IPS DF 6.9 (cell line): ENCODE measurements around the gene RPS6KA2.
"Not testable (repeated sequence)": the region's sequence is repeated elsewhere in the genome, so short reads cannot be mapped to it uniquely, and the experiment has no call there.

Experiments used
- DNase-seq: peaks from one replicate; pipeline ENCODE4 v3.0.0-alpha.2; 2013; ENCODE audit warnings: low read depth, low spot score
- H3K27ac ChIP-seq: one replicate; pipeline ENCODE4 v1.5.1; 2013; ENCODE audit warnings: low read length, control low read depth
- H3K27me3 ChIP-seq: 2 replicates; pipeline ENCODE4 v1.6.1; 2013; ENCODE audit warnings: mild to moderate bottlenecking, low read length; ENCODE audit not compliant: control insufficient read depth, insufficient read depth
- H3K36me3 ChIP-seq: 2 replicates; pipeline ENCODE4 v1.6.1; 2013; ENCODE audit warnings: low read length; ENCODE audit not compliant: control insufficient read depth, insufficient read depth
- H3K4me1 ChIP-seq: 2 replicates; pipeline ENCODE4 v1.6.1; 2013; ENCODE audit warnings: low read length; ENCODE audit not compliant: control insufficient read depth, insufficient read depth
- H3K4me3 ChIP-seq: 2 replicates; pipeline ENCODE4 v1.5.1; 2013; ENCODE audit warnings: mild to moderate bottlenecking, low read length
- H3K9me3 ChIP-seq: 2 replicates; pipeline ENCODE4 v1.6.1; 2013; ENCODE audit warnings: low read length, inconsistent platforms; ENCODE audit not compliant: control insufficient read depth, insufficient read depth
- WGBS: extraction: QIAGEN DNeasy Blood & Tissue Kit; methylation state at CpG from one replicate; pipeline ENCODE4 v1.1.7; 2013; ENCODE audit warnings: mixed read lengths, missing lambda C conversion rate; ENCODE audit not compliant: insufficient read length, insufficient coverage; 5-methylcytosine and 5-hydroxymethylcytosine counted together

RPS6KA2 gene

GRCh38 chr6:166408936-166409755, 217.9 kb downstream of the RPS6KA2 start:
- WGBS, result no CpG with 5 or more reads among the region's 22 CpGs
- H3K4me3 ChIP-seq, result no peak overlapping the region

GRCh38 chr6:166406197-166406596, 220.9 kb downstream of the RPS6KA2 start:
- no peak for DNase-seq
- Histone ChIP-seq H3K9me3 (no peaks in the 10 kb centered on the region), H3K4me3 (no peak overlapping the region), H3K27ac (no peak overlapping the region), H3K36me3 (no peaks in the 10 kb centered on the region), H3K4me1 (no peaks in the 10 kb centered on the region), H3K27me3 (no peaks in the 10 kb centered on the region)
- WGBS, result no CpG with 5 or more reads among the region's 12 CpGs

More at GRCh38 chr6:166408936-166409755, 217.9 kb downstream of the RPS6KA2 start:
- no peaks in the 10 kb centered on the region for H3K4me1 ChIP-seq
- no peaks in the 10 kb centered on the region for H3K9me3 ChIP-seq
- DNase-seq, result no peak
- no peaks in the 10 kb centered on the region for H3K27me3 ChIP-seq
- H3K27ac ChIP-seq, result no peak overlapping the region
- no peaks in the 10 kb centered on the region; the same call in 1 of the 2 replicates for H3K36me3 ChIP-seq

- H3K27me3 ChIP-seq, result no peaks in the 10 kb centered on the region
Measured at GRCh38 chr6:166405386-166405785, 221.7 kb downstream of the RPS6KA2 start.

GRCh38 chr6:166402582-166403277, 224.3 kb downstream of the RPS6KA2 start:
- Histone ChIP-seq H3K4me1 (no peaks in the 10 kb centered on the region), H3K27me3 (no peaks in the 10 kb centered on the region), H3K27ac (no peak overlapping the region), H3K36me3 (no peaks in the 10 kb centered on the region), H3K9me3 (no peaks in the 10 kb centered on the region), H3K4me3 (no peak overlapping the region)
- WGBS, result no CpG with 5 or more reads among the region's 6 CpGs
- DNase-seq, result no peak

More at GRCh38 chr6:166405386-166405785, 221.7 kb downstream of the RPS6KA2 start:
- no CpG with 5 or more reads among the region's 7 CpGs for WGBS
- H3K27ac ChIP-seq, result no peak overlapping the region
- H3K36me3 ChIP-seq, result no peaks in the 10 kb centered on the region
- no peaks in the 10 kb centered on the region for H3K9me3 ChIP-seq
- H3K4me3 ChIP-seq, result no peak overlapping the region
- H3K4me1 ChIP-seq, result no peaks in the 10 kb centered on the region
- no peak for DNase-seq

GRCh38 chr6:166400649-166401250, 226.3 kb downstream of the RPS6KA2 start:
- no CpG with 5 or more reads among the region's 16 CpGs for WGBS
- H3K36me3 ChIP-seq, H3K9me3 ChIP-seq, H3K27me3 ChIP-seq, H3K4me3 ChIP-seq, H3K27ac ChIP-seq, H3K4me1 ChIP-seq: not testable (repeated sequence)
- DNase-seq, result peak; percentile 73

- Histone ChIP-seq H3K9me3 (no peaks in the 10 kb centered on the region), H3K4me1 (no peaks in the 10 kb centered on the region), H3K4me3 (no peak overlapping the region), H3K27ac (no peak overlapping the region), H3K36me3 (no peaks in the 10 kb centered on the region), H3K27me3 (no peaks in the 10 kb centered on the region)
- DNase-seq, result no peak
- WGBS, result no CpG with 5 or more reads among the region's 2 CpGs
Measured at GRCh38 chr6:166400181-166400580, 226.9 kb downstream of the RPS6KA2 start.

GRCh38 chr6:166398348-166398747, 228.7 kb downstream of the RPS6KA2 start:
- no CpG with 5 or more reads among the region's 3 CpGs for WGBS
- Histone ChIP-seq H3K27ac (no peak overlapping the region), H3K4me3 (no peak overlapping the region), H3K36me3 (no peaks in the 10 kb centered on the region), H3K9me3 (no peaks in the 10 kb centered on the region), H3K27me3 (no peaks in the 10 kb centered on the region), H3K4me1 (no peaks in the 10 kb centered on the region)
- DNase-seq, result no peak

GRCh38 chr6:166397849-166398248, 229.2 kb downstream of the RPS6KA2 start:
- Histone ChIP-seq H3K9me3 (no peaks in the 10 kb centered on the region), H3K27me3 (no peaks in the 10 kb centered on the region), H3K27ac (no peak overlapping the region), H3K36me3 (no peaks in the 10 kb centered on the region), H3K4me3 (no peak overlapping the region), H3K4me1 (no peaks in the 10 kb centered on the region)
- no peak for DNase-seq
- WGBS, result no CpG with 5 or more reads among the region's 4 CpGs

- no CpG with 5 or more reads among the region's 6 CpGs for WGBS
- Histone ChIP-seq H3K27me3 (no peaks in the 10 kb centered on the region), H3K4me1 (no peaks in the 10 kb centered on the region)
Measured at GRCh38 chr6:166395778-166396177, 231.3 kb downstream of the RPS6KA2 start.

GRCh38 chr6:166395351-166395750, 231.7 kb downstream of the RPS6KA2 start:
- Histone ChIP-seq H3K4me3 (no peak overlapping the region), H3K27ac (no peak overlapping the region), H3K4me1 (no peaks in the 10 kb centered on the region), H3K27me3 (no peaks in the 10 kb centered on the region), H3K9me3 (no peaks in the 10 kb centered on the region), H3K36me3 (no peaks in the 10 kb centered on the region)
- no peak for DNase-seq
- WGBS, result no CpG with 5 or more reads among the region's 6 CpGs

More at GRCh38 chr6:166395778-166396177, 231.3 kb downstream of the RPS6KA2 start:
- DNase-seq, result no peak
- H3K4me3 ChIP-seq, result no peak overlapping the region
- H3K27ac ChIP-seq, result no peak overlapping the region
- H3K36me3 ChIP-seq, result no peaks in the 10 kb centered on the region
- no peaks in the 10 kb centered on the region for H3K9me3 ChIP-seq
